Endodermal cell (in vitro differentiated cells): ENCODE data around the gene SLC7A9. TPM values are rescaled to one million over a fixed set of nuclear protein-coding genes. Genes with fewer than 3 reads are reported as not detected.

Experiments
- DNase-seq: peaks from one replicate; pipeline ENCODE4 v3.0.0-alpha.2; 2017
- H3K27ac ChIP-seq: 2 replicates; pipeline ENCODE4 v1.5.1; 2013; ENCODE audit warnings: mild to moderate bottlenecking, low read depth, low read length, moderate library complexity
- H3K27me3 ChIP-seq: 2 replicates; pipeline ENCODE4 v1.6.1; 2013; ENCODE audit warnings: mild to moderate bottlenecking, low read length, moderate library complexity; ENCODE audit not compliant: insufficient read depth, control insufficient read depth, poor library complexity, severe bottlenecking
- H3K36me3 ChIP-seq: 2 replicates; pipeline ENCODE4 v1.7.0; 2013; ENCODE audit warnings: mild to moderate bottlenecking, low read length, moderate library complexity; ENCODE audit not compliant: control insufficient read depth, insufficient read depth
- H3K4me1 ChIP-seq: one replicate; pipeline ENCODE4 v1.7.0; 2013; ENCODE audit warnings: low read length; ENCODE audit not compliant: control insufficient read depth, insufficient read depth
- H3K4me3 ChIP-seq: 2 replicates; pipeline ENCODE4 v1.5.1; 2013; ENCODE audit warnings: mild to moderate bottlenecking, low read length, moderate library complexity
- H3K9ac ChIP-seq: 2 replicates; pipeline ENCODE4 v1.6.1; 2013; ENCODE audit warnings: mild to moderate bottlenecking, low read length, moderate library complexity; ENCODE audit not compliant: poor library complexity, severe bottlenecking; ENCODE audit errors: extremely low read depth
- H3K9me3 ChIP-seq: 2 replicates; pipeline ENCODE4 v1.6.1; 2013; ENCODE audit warnings: mild to moderate bottlenecking, low read length, moderate library complexity; ENCODE audit not compliant: control insufficient read depth
- H3K27ac Mint-ChIP-seq: 2 replicates; pipeline ENCODE4 v1.8.0; 2020; ENCODE audit warnings: mixed read lengths
- H3K27me3 Mint-ChIP-seq: 2 replicates; pipeline ENCODE4 v1.8.0; 2021; ENCODE audit warnings: mild to moderate bottlenecking, mixed read lengths; ENCODE audit not compliant: insufficient read depth
- H3K36me3 Mint-ChIP-seq: 2 replicates; pipeline ENCODE4 v1.8.0; 2020; ENCODE audit warnings: low read depth, mixed read lengths
- H3K4me1 Mint-ChIP-seq: 2 replicates; pipeline ENCODE4 v1.8.0; 2020; ENCODE audit warnings: mixed read lengths
- H3K4me3 Mint-ChIP-seq: 2 replicates; pipeline ENCODE4 v1.8.0; 2020; ENCODE audit warnings: mild to moderate bottlenecking, moderate library complexity, mixed read lengths
- H3K9me3 Mint-ChIP-seq: 2 replicates; pipeline ENCODE4 v1.8.0; 2020; ENCODE audit warnings: mild to moderate bottlenecking, mixed read lengths
- WGBS, 2 experiments: methylation state at CpG; one replicate each; pipeline versions ENCODE4 v1.1.5 to v1.1.7; 2013; ENCODE audit warnings: missing lambda C conversion rate in 2 of 2, mixed read lengths in 1 of 2; ENCODE audit not compliant: insufficient coverage in 1 of 2, insufficient read length in 1 of 2; 5-methylcytosine and 5-hydroxymethylcytosine counted together
- total RNA-seq, 2 donors: library from RNA; stranded (reverse); fragmentation: NEBNext Ultra II Directional in 1 of 2; extraction: Animal tissue kit (Norgen Biotek cat#: 25700) in 1 of 2; gene quantifications; 2 replicates in 1 of 2; 3 replicates in 1 of 2; pipeline ENCODE4 v1.2.1, GENCODE V29; 2021
- TF ChIP-seq, protein P1 (sequence below): fragments of 200-600 bp; sonication (generic); conservative IDR thresholded peaks from 2 replicates; pipeline ENCODE4 v1.5.0; 2021; ENCODE audit warnings: antibody characterized with exemption, mild to moderate bottlenecking

The SLC7A9 gene
- total RNA-seq, 2 donors from 2014 or later: 0.18 TPM; not detected in 1

DNA sequence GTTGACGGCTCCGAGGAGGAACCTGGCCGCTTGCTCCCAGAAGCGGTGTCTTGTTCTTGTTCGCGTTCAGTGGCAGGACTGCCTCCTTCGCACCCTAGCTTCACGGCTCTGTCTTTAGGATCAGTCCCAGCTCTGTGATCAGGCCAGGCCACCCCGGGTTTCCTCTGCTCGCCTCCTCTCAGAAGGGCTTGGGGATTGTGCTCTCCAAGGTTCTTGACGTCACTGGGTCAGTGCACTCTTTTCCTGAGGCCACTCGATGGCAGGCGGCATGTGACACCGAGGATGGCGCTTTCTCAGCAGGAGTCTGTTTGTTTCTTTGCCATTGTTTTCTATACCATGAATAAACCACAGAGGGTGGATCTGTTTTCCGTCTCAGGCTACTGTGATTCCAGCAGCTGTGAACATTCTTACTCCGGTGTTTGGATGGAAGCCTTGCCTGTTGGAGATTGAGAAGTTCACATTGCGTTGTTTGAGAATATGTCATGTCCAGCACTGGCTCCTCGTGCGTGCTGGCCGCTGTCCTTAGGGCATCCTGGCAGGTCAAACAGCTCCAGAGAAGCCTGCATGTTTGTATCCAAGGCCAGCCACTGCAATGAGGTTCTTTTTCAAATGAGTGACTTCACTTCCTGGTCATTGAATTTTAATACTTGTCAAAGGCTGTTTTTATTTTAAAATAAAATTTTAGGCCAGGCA is 44.5 kb downstream of the SLC7A9 start:
- TF ChIP-seq, protein P1, sequence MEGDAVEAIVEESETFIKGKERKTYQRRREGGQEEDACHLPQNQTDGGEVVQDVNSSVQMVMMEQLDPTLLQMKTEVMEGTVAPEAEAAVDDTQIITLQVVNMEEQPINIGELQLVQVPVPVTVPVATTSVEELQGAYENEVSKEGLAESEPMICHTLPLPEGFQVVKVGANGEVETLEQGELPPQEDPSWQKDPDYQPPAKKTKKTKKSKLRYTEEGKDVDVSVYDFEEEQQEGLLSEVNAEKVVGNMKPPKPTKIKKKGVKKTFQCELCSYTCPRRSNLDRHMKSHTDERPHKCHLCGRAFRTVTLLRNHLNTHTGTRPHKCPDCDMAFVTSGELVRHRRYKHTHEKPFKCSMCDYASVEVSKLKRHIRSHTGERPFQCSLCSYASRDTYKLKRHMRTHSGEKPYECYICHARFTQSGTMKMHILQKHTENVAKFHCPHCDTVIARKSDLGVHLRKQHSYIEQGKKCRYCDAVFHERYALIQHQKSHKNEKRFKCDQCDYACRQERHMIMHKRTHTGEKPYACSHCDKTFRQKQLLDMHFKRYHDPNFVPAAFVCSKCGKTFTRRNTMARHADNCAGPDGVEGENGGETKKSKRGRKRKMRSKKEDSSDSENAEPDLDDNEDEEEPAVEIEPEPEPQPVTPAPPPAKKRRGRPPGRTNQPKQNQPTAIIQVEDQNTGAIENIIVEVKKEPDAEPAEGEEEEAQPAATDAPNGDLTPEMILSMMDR: no peak
- Histone ChIP-seq H3K27me3 (no peaks in the 10 kb centered on the region), H3K9ac (no peak overlapping the region), H3K27ac (peak overlapping the region; percentile 93), H3K36me3 (no peaks in the 10 kb centered on the region), H3K9me3 (peaks cover 26% of the 10 kb centered on the region), H3K4me1 (peaks cover 12% of the 10 kb centered on the region), H3K4me3 (no peak overlapping the region)
- Mint-ChIP-seq H3K27ac (peak overlapping the region; percentile 81), H3K4me3 (no peak overlapping the region), H3K9me3 (peaks cover 6% of the 10 kb centered on the region), H3K4me1 (peaks cover 27% of the 10 kb centered on the region), H3K27me3 (peaks cover 7% of the 10 kb centered on the region), H3K36me3 (no peaks in the 10 kb centered on the region)
- WGBS, 2 experiments: 84% methylated on average over 15 to 21 of the region's 21 CpGs
- no peak for DNase-seq

DNA sequence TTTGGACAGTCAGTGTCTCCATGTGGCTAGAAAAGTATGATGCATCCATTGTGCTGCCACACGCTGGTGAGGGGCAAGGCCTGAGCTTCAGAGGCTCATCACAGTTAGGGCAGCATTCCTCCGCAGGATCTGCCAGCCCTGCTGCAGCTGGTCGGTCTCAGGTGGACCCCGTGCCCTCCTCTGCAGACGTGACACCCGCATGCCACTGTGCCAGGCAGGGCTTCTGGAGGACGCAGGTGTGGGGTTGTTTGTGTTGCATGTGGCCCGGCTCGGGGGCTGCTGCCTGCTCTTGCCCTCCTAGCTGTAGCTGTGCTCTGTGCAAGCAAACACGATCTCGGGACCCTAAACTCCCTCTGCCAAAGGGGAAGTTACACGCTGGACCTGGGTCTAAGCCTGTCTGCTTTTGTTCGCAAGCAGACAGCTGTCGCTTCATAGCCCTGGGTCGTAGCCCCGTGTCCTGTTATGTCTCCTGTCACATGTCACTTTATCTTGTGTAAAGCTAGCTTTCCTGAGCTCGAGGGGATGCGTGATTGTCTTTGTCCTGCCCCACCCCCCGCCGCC is 45.3 kb downstream of the SLC7A9 start:
- H3K4me3 ChIP-seq: no peak overlapping the region
- H3K9me3 ChIP-seq: peaks cover 18% of the 10 kb centered on the region
- H3K27me3 Mint-ChIP-seq: peaks cover 7% of the 10 kb centered on the region
- H3K27ac ChIP-seq: peak overlapping the region; percentile 93
- no peaks in the 10 kb centered on the region for H3K36me3 Mint-ChIP-seq
- H3K4me1 Mint-ChIP-seq: peaks cover 29% of the 10 kb centered on the region
- H3K27me3 ChIP-seq: no peaks in the 10 kb centered on the region
- 81 to 86% methylated on average over 17 to 20 of the region's 20 CpGs for WGBS, 2 experiments
- no peak for DNase-seq
- H3K9ac ChIP-seq: no peak overlapping the region
- H3K36me3 ChIP-seq: no peaks in the 10 kb centered on the region
- no peak overlapping the region for H3K27ac Mint-ChIP-seq
- H3K4me3 Mint-ChIP-seq: no peak overlapping the region
- H3K9me3 Mint-ChIP-seq: peaks cover 6% of the 10 kb centered on the region
- peaks cover 15% of the 10 kb centered on the region for H3K4me1 ChIP-seq
- TF ChIP-seq, protein P1: no peak

DNA sequence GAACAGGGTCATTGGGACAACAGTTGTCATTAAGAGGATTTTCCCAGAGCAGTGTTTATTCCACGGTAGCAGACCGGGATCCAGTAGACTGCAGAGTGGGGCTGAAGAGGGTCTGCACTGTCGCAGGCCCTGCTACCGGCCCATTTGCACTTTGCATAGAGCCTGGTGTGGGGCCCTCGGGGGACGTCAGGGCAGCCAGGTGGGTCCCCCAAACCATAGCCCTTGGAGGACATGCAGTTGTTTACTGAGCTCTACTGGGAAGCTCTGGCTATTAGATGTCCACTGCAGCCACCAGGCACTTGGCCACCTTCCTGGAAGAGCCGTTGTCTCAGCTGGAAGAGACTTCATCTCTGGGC is 45.8 kb downstream of the SLC7A9 start:
- H3K4me3 Mint-ChIP-seq: no peak overlapping the region
- Histone ChIP-seq H3K36me3 (no peaks in the 10 kb centered on the region), H3K9me3 (peaks cover 14% of the 10 kb centered on the region), H3K9ac (no peak overlapping the region), H3K27ac (no peak overlapping the region), H3K4me3 (no peak overlapping the region), H3K4me1 (peaks cover 15% of the 10 kb centered on the region), H3K27me3 (no peaks in the 10 kb centered on the region)
- peaks cover 7% of the 10 kb centered on the region for H3K27me3 Mint-ChIP-seq
- no peaks in the 10 kb centered on the region for H3K36me3 Mint-ChIP-seq
- H3K9me3 Mint-ChIP-seq: peaks cover 6% of the 10 kb centered on the region
- H3K27ac Mint-ChIP-seq: no peak overlapping the region
- WGBS, 2 experiments: 94 to 96% methylated on average over 7 of the region's 7 CpGs
- no peak for DNase-seq
- H3K4me1 Mint-ChIP-seq: peaks cover 26% of the 10 kb centered on the region
- TF ChIP-seq, protein P1: no peak
